ENCODE measurements around the gene KLF2. TPM values are rescaled to one million over a fixed set of nuclear protein-coding genes. Genes with fewer than 3 reads are reported as not detected.

Gene KLF2
- total RNA-seq, 2 experiments from 2014 or later, result 1,201 to 1,291 TPM

DNA sequence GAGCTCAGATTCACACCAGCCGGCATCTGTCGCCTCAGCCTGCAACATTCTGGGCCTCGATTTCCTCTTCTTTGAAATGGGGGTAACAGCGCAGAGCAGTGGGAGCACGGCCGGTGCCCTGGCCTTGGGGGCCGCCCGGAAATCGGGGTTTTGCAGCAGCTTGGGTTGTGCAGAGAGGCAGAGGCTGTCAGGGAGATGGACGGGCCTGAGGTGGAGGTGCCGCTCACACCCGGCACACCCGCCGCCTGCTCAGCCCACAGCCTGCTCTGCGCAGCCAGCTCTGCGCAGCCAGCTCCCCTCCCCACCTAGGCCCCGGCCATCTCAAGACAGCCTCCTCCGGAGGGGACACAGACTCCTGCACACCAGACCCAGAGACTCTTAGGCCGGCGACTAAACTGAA is 10.6 kb downstream of the KLF2 start:
- Mint-ChIP-seq H3K36me3 (ENCODE audit: low read depth) (peaks cover 4% of the 10 kb centered on the region), H3K4me3 (no peak overlapping the region), H3K4me1 (ENCODE audit: low read depth) (peaks cover 61% of the 10 kb centered on the region), H3K27me3 (no peaks in the 10 kb centered on the region), H3K27ac (no peak overlapping the region), H3K9me3 (no peaks in the 10 kb centered on the region)
- DNase-seq (peak in 2 of 14 experiments; percentile 34 to 69), ATAC-seq (ENCODE audit: poor library complexity) (no peak)
- intact Hi-C loops (cut with DNase I, micrococcal nuclease), result no loop called here
- ChIA-PET POLR2A (interaction anchor here (0.6 to 31.1 kb wide), 3 partner anchors 11 to 40 kb away, joined by 4 to 3819 read pairs (median 7); partner anchors contain the start of gene KLF2), CTCF (interaction anchor here (0.8 kb wide), 1 partner anchor 47 kb away, joined by 3 read pairs; no protein-coding TSS in a partner anchor)
- Histone ChIP-seq H3K4me1 (ENCODE audit: insufficient read depth, low read length) (peaks cover 65% of the 10 kb centered on the region), H3K9me3 (ENCODE audit: control insufficient read depth in 1 of 2, insufficient read depth in 1 of 2, low read length in 2 of 2) (no peaks in the 10 kb centered on the region), H3K36me3 (ENCODE audit: insufficient read depth, low read length) (no peaks in the 10 kb centered on the region), H3K4me3 (ENCODE audit: low read length) (no peak overlapping the region), H3K27me3 (ENCODE audit: control insufficient read depth in 1 of 2, insufficient read depth in 2 of 2, low read length in 2 of 2) (no peaks in the 10 kb centered on the region), H3K27ac (ENCODE audit: low read depth in 1 of 2, low read length in 2 of 2) (no peak overlapping the region)
- TF ChIP-seq, protein P1, sequence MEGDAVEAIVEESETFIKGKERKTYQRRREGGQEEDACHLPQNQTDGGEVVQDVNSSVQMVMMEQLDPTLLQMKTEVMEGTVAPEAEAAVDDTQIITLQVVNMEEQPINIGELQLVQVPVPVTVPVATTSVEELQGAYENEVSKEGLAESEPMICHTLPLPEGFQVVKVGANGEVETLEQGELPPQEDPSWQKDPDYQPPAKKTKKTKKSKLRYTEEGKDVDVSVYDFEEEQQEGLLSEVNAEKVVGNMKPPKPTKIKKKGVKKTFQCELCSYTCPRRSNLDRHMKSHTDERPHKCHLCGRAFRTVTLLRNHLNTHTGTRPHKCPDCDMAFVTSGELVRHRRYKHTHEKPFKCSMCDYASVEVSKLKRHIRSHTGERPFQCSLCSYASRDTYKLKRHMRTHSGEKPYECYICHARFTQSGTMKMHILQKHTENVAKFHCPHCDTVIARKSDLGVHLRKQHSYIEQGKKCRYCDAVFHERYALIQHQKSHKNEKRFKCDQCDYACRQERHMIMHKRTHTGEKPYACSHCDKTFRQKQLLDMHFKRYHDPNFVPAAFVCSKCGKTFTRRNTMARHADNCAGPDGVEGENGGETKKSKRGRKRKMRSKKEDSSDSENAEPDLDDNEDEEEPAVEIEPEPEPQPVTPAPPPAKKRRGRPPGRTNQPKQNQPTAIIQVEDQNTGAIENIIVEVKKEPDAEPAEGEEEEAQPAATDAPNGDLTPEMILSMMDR (IDR thresholded peaks at IDR 0.05), result no peak

DNA sequence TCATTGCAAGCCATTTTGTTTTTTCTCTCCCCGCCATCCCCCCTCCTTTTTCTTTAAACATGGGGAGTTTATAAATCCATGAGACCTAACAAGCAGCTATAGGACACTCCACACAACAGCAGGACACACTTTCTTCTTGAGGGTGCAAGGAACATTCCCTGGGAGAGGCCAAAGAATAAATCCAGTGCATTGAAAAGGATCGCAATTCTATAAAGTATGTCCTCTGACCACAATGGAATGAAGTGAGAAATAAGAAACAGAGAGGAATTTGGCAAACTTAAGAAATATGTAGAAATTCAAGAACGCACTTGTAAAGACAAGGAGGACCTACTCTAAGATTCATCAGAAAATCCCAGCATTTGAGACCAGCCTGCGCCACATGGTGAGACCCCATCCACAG is 11.9 kb downstream of the KLF2 start:
- Mint-ChIP-seq H3K27me3 (no peaks in the 10 kb centered on the region), H3K4me1 (ENCODE audit: low read depth) (peaks cover 59% of the 10 kb centered on the region), H3K4me3 (no peak overlapping the region), H3K27ac (peak overlapping the region; percentile 14), H3K9me3 (no peaks in the 10 kb centered on the region), H3K36me3 (ENCODE audit: low read depth) (no peaks in the 10 kb centered on the region)
- ChIA-PET POLR2A (interaction anchor here (31.1 kb wide), 1 partner anchor 32 kb away, joined by 3819 read pairs; no protein-coding TSS in a partner anchor), CTCF (interaction anchor here (1.7 kb wide), 1 partner anchor 35 kb away, joined by 4 read pairs; no protein-coding TSS in a partner anchor)
- H3K4me1 ChIP-seq (ENCODE audit: insufficient read depth, low read length), result peaks cover 64% of the 10 kb centered on the region
- ATAC-seq (ENCODE audit: poor library complexity) (no peak), DNase-seq (no peak)
- no peak overlapping the region for H3K4me3 ChIP-seq (ENCODE audit: low read length)
- no peaks in the 10 kb centered on the region for H3K27me3 ChIP-seq (ENCODE audit: control insufficient read depth in 1 of 2, insufficient read depth in 2 of 2, low read length in 2 of 2)
- TF ChIP-seq, protein P1 (IDR thresholded peaks at IDR 0.05), result no peak
- H3K27ac ChIP-seq (ENCODE audit: low read depth in 1 of 2, low read length in 2 of 2), result no peak overlapping the region
- H3K36me3 ChIP-seq (ENCODE audit: insufficient read depth, low read length), result no peaks in the 10 kb centered on the region
- H3K9me3 ChIP-seq (ENCODE audit: control insufficient read depth in 1 of 2, insufficient read depth in 1 of 2, low read length in 2 of 2), result no peaks in the 10 kb centered on the region
- intact Hi-C loops (cut with DNase I, micrococcal nuclease), result no loop called here

DNA sequence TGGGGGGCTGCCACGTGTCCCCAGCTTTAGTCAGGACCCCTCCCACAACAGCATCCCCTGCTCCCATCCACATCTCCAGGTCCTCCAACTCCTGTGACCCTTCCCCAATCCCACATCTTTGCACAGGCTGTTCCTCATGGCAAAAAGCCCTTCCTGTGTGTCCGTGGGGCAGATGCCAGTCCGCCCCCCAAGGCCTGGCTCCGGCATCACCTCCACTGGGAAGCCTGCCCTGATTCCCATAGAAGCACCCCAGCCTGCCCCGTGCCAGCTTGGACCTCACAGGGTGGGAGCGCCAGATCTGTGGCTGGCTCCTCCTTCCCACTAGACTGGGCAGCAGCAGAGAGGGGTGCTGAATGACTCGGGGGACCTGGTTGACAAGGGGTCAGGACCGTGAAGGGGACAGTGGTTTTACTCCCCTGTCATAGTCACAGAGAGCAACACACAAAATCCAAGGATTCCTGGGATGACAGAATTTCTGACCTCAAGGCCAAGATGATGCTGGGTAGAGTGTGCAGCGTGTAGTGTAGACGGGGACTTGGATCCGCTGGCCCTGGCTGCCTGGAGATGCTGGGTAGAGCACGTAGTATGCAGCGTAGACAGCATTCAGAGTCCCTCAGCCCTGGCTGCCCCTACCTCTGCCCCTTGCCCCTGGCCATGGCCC is 13.3 kb downstream of the KLF2 start:
- CTCF ChIA-PET, result interaction anchor here (1.0 to 8.0 kb wide), 9 partner anchors 9 to 45 kb away, joined by 3 to 35 read pairs (median 5); no protein-coding TSS in a partner anchor
- Mint-ChIP-seq H3K4me1 (ENCODE audit: low read depth) (peaks cover 67% of the 10 kb centered on the region), H3K4me3 (peak overlapping the region; percentile 90), H3K36me3 (ENCODE audit: low read depth) (no peaks in the 10 kb centered on the region), H3K9me3 (no peaks in the 10 kb centered on the region), H3K27me3 (no peaks in the 10 kb centered on the region), H3K27ac (peak overlapping the region; percentile 93)
- Histone ChIP-seq H3K9me3 (ENCODE audit: control insufficient read depth in 1 of 2, insufficient read depth in 1 of 2, low read length in 2 of 2) (no peaks in the 10 kb centered on the region), H3K36me3 (ENCODE audit: insufficient read depth, low read length) (no peaks in the 10 kb centered on the region), H3K4me3 (ENCODE audit: low read length) (peak overlapping the region; percentile 40), H3K27ac (ENCODE audit: low read depth in 1 of 2, low read length in 2 of 2) (peak overlapping the region; percentile 13 to 46), H3K27me3 (ENCODE audit: control insufficient read depth in 1 of 2, insufficient read depth in 2 of 2, low read length in 2 of 2) (no peaks in the 10 kb centered on the region), H3K4me1 (ENCODE audit: insufficient read depth, low read length) (peaks cover 71% of the 10 kb centered on the region)
- intact Hi-C loops (cut with DNase I, micrococcal nuclease), result loop anchor here in 1 of 2 experiments (2.0 kb wide), 1 partner anchor 19 kb away; no protein-coding TSS in a partner anchor
- DNase-seq, result no peak
- TF ChIP-seq, protein P1 (IDR thresholded peaks at IDR 0.05), result no peak
- ATAC-seq (ENCODE audit: poor library complexity), result no peak
- POLR2A ChIA-PET, result interaction anchor here (0.5 to 31.1 kb wide), 4 partner anchors 9 to 501 kb away, joined by 3 to 3819 read pairs (median 144); partner anchors contain the start of gene KLF2
